ENCODE results near the gene RBM33. TPM values are rescaled to one million over a fixed set of nuclear protein-coding genes. Genes with fewer than 3 reads are reported as not detected.

Gene RBM33
- total and polyA plus RNA-seq, 2 of the 13 experiments (the other 11 are each of a cell fraction or from before 2014, with no cell fraction given), result 12.4 to 28.9 TPM

GRCh38 chr7:155646669-155647068 lies 2.2 kb downstream of the RBM33 start:
- H3K4me2 ChIP-seq (ENCODE audit: low read depth, low read length), result peak overlapping the region; percentile 76
- DNase-seq (ENCODE audit: low spot score) (no peak), FAIRE-seq (no peak), ATAC-seq (no peak)
- H4K20me1 ChIP-seq (ENCODE audit: insufficient read depth, low read length), result peaks cover 40% of the 10 kb centered on the region
- H3K4me1 ChIP-seq (ENCODE audit: insufficient read depth, low read length), result peaks cover 70% of the 10 kb centered on the region
- peaks cover 2 to 13% of the 10 kb centered on the region in 2 experiments for H3K36me3 ChIP-seq (replicated peaks in 1 of 2; ENCODE audit: control insufficient read depth in 1 of 2, insufficient read depth in 2 of 2, low read length in 2 of 2)
- H3K27ac ChIP-seq (ENCODE audit: extremely low read length, insufficient read depth, low read length), result no peak overlapping the region
- BruUV-seq (replicated peaks), result no TSS peak
- in situ Hi-C loops (cut with HindIII; ENCODE audit: extremely low pct_ligation_motif_present, low pct_unique_long_range_greater_than_20kb), result no loop called here
- TF ChIP-seq NR2C2 (CRISPR knock-in tag; IDR thresholded peaks at IDR 0.05; ENCODE audit: borderline replicate concordance) (no peak), AKNA (CRISPR knock-in tag; IDR thresholded peaks at IDR 0.05; ENCODE audit: borderline replicate concordance) (no peak), MNT (IDR thresholded peaks at IDR 0.05) (peak; percentile 92), DMAP1 (CRISPR knock-in tag; IDR thresholded peaks at IDR 0.05) (no peak), ZSCAN5A (CRISPR knock-in tag; IDR thresholded peaks at IDR 0.05; ENCODE audit: borderline replicate concordance) (no peak), ZNF143 (CRISPR knock-in tag; IDR thresholded peaks at IDR 0.05) (no peak), REXO4 (CRISPR knock-in tag; IDR thresholded peaks at IDR 0.05; ENCODE audit: borderline replicate concordance) (no peak)
- no peaks in the 10 kb centered on the region; a peak in 1 of 5 replicates for H3K27me3 ChIP-seq (ENCODE audit: control insufficient read depth in 1 of 2, insufficient read depth in 2 of 2, low read length in 2 of 2)
- H3K4me3 ChIP-seq (replicated peaks in 1 of 3; ENCODE audit: insufficient read depth in 1 of 3, low read depth in 2 of 3, low read length in 3 of 3), result peak overlapping the region; percentile 80 to 95 (median 94); a peak in 5 of 6 replicates
- POLR2A ChIA-PET, result no interaction called here
- intact Hi-C loops (cut with micrococcal nuclease; ENCODE audit: unreplicated experiment), result no loop called here
- CTCF ChIA-PET (ENCODE audit: low intra/inter-chr PET ratio, low total read pairs), result no interaction called here
- H3K79me2 ChIP-seq (ENCODE audit: insufficient read depth, low read length), result peaks cover 77% of the 10 kb centered on the region
- H2AFZ ChIP-seq (ENCODE audit: low read length), result no peak overlapping the region
- H3K9ac ChIP-seq (ENCODE audit: insufficient read depth, low read depth, low read length), result peak overlapping the region; percentile 98; the same call in 1 of the 2 replicates
- H3K9me3 ChIP-seq (ENCODE audit: low read length), result peaks cover 10% of the 10 kb centered on the region; the same call in 1 of the 2 replicates
- WGBS (ENCODE audit: low lambda C conversion rate), result 62% methylated on average over 7 of the region's 7 CpGs
